Measurements from ENCODE around the gene ZNF658. TPM values are rescaled to one million over a fixed set of nuclear protein-coding genes. Genes with fewer than 3 reads are reported as not detected.
"Not testable (repeated sequence)": the region's sequence is repeated elsewhere in the genome, so short reads cannot be mapped to it uniquely, and the experiment has no call there.

ZNF658 gene
- total RNA-seq, 1 donor from 2014 or later = 3.1 TPM

GRCh38 chr9:66952576-66952975, 52.1 kb downstream of the ZNF658 start:
- DNase-seq (ENCODE audit: low read depth); H3K4me3 ChIP-seq (ENCODE audit: low read depth, low read length); H3K27me3 ChIP-seq (ENCODE audit: control insufficient read depth, insufficient read depth, low read length); H3K36me3 ChIP-seq (ENCODE audit: control insufficient read depth, insufficient read depth, low read length): not testable (repeated sequence)

Other genes with a start within 250 kb of the ZNF658 start
- not detected in 2 replicates for gene SPATA31A3, start 91.8 kb downstream of the ZNF658 start, total RNA-seq